Right ventricle myocardium inferior (tissue), 1 donor: ENCODE results near the gene NOP53. TPM values are rescaled to one million over a fixed set of nuclear protein-coding genes. Genes with fewer than 3 reads are reported as not detected.
"Not testable (repeated sequence)": the region's sequence is repeated elsewhere in the genome, so short reads cannot be mapped to it uniquely, and the experiment has no call there.

Experiments used
- ATAC-seq: fragments of 200-7000 bp; cut with Tn5 transposase; one replicate; pipeline ENCODE4 v1.9.1; 2020; ENCODE audit warnings: mild to moderate bottlenecking, moderate library complexity
- DNase-seq: peaks from one replicate; pipeline ENCODE4 v3.0.0; 2021; ENCODE audit errors: missing footprints
- intact Hi-C: fragments of 100-400 bp; cut with DNase I; formaldehyde crosslinking; loops from one replicate; pipeline ENCODE4 v1.11.0; 2022
- total RNA-seq: library from RNA; stranded (reverse); fragmentation: NEBNext Ultra II Directional; extraction: Animal tissue kit (Norgen Biotek cat#: 25700); gene quantifications from one replicate; pipeline ENCODE4 v1.2.1, GENCODE V29; 2021
- donor health status: DM: no; HTN: yes; CAD: no; lungs with severe emphysema.

NOP53 gene
- total RNA-seq, 1 donor from 2014 or later, result 172 TPM

DNA sequence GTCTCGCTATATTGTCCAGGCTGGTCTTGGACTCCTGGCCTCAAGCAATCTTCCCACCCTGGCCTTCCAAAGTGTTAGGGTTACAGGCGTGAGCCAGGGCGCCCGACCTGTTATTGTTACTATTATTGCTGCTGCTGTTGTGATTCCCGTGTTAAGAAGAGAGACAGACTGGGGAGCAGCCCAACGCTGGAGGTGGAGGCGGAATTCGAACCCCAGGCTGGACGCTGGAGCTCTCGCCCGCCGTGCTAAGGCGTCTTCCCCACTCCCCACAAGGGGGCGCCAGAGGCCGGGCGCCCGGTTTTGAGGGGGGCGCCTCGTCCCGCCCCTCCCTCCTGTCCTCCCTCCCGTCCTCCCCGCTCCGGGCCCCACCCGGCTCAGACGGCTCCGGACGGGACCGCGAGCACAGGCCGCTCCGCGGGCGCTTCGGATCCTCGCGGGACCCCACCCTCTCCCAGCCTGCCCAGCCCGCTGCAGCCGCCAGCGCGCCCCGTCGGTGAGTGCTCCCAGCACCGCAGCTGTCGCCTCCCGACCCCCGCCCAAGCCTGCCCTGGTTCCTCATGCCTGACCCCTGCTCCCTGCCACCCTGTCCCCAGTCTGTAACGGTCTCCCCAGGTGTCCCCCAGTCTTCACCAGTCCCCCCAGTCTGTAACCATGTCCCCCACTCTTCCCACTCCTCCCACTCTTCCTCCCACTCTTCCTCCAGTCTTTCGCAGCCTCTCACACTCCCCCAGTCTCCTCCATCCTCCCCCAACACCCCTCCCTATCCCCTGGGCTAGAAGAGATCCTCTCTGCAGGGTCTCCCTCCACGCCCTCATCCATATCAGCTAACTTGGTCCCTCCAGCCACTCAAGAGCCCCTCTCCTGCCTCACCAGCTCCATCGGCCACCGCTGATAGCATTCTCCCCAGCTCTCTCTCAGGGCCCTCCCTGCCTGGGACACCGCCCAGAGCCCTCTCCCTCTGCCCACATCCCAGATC, 32.0 kb upstream of the NOP53 start, which contains the start of gene EHD2:
EHD2 (plus strand) TSS at position 377 of the 976 bp plus-strand sequence. CDS start 3,191 bp downstream, outside the sequence.
- intact Hi-C loops, result loop anchor here (1.0 to 2.0 kb wide), 2 partner anchors 30 to 75 kb away; no protein-coding TSS in a partner anchor
- ATAC-seq, result peak; percentile 95

DNA sequence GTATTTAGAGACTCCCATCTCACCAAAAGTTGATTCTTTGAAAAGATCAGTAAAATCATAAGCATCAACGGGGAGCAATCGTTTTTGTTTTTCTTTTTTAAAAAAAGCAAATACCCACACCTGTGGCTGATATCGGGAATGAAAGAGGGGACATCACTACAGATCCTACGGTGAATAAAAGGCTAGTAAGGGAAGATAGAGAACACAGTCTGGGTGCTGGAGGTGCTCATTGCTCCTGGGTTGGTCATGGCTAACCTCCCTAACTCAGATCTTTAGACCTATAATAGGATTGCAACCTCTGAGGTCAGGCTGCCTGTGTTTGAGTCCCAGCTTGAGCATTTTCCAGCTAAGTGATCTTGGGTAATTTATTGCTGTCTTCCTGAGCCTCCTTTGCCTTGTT, 31.0 kb upstream of the NOP53 start:
- intact Hi-C loops, result no loop called here
- no peak for ATAC-seq

More for the DNA sequence above, 32.0 kb upstream of the NOP53 start, which contains the start of gene EHD2:
- DNase-seq, result peak; percentile 80

DNA sequence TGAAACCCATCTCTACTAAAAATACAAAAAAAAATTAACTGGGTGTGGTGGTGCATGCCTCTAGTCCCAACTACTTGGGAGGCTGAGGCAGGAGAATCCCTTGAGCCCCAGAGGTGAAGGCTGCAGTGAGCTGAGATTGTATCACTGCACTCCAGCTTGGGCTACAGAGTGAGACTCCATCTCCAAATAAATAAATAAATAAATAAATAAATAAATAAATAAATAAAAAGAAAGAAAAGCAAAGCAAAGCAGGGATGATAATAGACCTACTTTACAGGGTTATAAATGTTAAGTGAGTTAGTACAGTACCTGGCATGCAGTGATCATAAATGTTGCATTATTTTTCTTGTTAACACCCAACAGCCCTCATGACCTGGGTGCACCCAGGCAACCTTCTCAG, 30.5 kb upstream of the NOP53 start:
- ATAC-seq, result not testable (repeated sequence)

More for the DNA sequence above, 31.0 kb upstream of the NOP53 start:
- no peak for DNase-seq

DNA sequence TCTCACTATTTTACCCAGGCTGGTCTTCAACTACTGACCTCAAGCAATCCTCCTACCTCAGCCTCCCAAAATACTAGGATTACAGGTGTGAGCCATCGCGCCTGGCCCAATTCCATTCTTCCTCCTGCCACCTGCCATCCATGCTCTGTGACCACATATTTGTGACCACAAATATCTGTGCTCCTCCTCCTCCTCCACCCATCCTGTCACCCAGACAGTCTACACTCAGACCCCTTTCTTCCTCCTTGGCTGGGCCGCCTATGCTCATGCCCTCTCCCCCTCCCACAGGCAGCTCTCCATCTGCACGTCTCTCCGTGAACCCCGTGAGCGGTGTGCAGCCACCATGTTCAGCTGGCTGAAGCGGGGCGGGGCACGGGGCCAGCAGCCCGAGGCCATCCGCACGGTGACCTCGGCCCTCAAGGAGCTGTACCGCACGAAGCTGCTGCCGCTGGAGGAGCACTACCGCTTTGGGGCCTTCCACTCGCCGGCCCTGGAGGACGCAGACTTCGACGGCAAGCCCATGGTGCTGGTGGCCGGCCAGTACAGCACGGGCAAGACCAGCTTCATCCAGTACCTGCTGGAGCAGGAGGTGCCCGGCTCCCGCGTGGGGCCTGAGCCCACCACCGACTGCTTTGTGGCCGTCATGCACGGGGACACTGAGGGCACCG, 28.9 kb upstream of the NOP53 start:
- intact Hi-C loops, result no loop called here
- ATAC-seq (no peak), DNase-seq (no peak)

More for the DNA sequence above, 30.5 kb upstream of the NOP53 start:
- DNase-seq, intact Hi-C loops: not testable (repeated sequence)

DNA sequence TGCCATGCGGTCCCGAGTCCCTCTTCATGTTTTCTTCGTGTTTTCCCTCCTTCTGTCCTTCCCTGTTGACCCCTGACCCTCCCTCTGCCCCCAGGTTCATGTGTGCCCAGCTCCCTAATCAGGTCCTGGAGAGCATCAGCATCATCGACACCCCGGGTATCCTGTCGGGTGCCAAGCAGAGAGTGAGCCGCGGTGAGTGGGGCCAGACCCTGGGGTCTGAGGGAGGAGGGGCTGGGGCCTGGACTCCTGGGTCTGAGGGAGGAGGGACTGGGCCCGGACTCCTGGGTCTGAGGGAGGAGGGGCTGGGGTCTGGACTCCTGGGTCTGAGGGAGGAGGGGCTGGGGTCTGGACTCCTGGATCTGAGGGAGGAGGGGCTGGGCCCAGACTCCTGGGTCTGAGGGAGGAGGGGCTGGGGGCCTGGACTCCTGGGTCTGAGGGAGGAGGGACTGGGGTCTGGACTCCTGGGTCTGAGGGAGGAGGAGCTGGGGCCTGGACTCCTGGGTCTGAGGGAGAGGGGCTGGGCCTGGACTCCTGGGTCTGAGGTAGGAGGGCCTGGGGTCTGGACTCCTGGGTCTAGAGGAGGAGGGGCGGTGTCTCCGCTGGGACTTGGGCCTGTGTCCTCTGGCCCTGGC, 26.8 kb upstream of the NOP53 start:
- intact Hi-C loops, DNase-seq, ATAC-seq: not testable (repeated sequence)

DNA sequence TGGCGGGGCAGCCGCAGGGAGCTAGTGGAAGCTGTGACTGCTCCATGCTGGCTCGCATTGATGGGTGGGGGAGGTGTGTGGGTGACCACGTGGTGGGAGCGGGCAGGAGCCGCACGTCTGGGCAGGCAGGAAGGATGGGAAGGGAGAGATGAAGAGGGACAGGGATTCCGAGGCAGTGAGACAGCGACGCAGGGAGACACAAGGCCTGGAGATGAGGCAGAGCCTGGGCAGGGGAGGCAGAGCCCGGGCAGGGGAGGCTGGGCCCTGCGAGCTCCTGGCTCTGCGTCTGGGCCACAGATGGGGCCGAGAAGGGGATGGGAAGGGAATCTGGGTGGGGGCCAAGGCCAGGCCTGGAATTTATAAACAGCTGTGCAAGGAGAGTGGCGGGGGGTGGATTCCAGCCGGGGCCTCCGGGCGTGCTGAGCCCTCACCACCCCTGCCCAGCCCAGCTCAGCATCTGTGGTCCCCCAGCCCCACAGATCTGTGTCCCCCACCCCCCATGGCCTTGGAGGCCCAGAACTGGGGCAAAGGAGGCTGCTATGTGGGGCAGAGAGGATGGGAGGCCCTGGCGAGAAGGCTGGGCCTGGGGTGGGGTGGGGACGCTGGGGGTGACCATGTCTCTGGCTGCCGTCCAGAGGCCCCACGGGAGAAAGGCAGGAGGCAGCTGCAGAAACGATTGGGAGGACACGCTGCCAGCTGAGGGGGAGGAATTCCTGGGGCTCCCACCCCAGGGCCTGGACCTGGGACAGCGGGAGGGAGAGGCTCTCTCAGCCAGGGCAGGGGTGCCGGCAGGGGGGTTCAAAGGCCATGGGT, 26.1 kb upstream of the NOP53 start:
- ATAC-seq, result peak; percentile 84
- DNase-seq, result peak; percentile 91
- intact Hi-C loops, result no loop called here

DNA sequence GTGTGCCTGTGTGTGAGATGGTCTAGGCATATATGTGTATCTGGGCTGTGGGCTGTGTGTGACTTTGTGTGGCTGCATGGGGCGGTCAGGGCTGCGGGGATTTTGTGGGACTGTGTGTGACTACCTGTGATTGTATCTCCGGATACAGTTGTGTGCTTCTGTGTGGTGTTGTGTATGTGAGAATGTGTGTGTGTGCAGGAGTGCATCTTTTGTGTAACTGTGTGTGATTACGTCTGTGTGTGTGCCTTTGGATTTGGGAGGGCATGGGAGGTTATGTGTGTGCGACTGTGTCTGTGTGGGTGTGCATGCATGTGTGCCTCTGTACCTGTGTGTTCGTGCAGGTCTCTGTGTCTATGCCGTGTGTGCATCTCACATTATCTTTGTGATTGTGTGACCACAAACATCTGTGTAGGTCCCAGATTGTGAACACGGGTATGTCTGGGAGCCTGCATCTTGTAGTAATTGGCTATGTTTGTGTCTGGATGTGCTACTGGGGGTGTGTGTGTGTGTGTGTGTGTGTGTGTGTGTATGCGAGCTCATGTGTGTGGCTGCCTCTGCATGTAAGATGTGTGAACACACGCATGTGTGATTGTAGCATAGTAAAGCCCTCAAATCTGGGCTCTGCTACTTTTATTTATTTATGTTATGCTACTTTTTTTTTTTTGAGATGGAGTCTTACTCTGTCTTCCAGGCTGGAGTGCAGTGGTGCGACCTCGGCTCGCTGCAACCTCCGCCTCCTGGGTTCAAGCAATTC, 24.5 kb upstream of the NOP53 start:
- intact Hi-C loops, result no loop called here
- ATAC-seq, result no peak
- no peak for DNase-seq

DNA sequence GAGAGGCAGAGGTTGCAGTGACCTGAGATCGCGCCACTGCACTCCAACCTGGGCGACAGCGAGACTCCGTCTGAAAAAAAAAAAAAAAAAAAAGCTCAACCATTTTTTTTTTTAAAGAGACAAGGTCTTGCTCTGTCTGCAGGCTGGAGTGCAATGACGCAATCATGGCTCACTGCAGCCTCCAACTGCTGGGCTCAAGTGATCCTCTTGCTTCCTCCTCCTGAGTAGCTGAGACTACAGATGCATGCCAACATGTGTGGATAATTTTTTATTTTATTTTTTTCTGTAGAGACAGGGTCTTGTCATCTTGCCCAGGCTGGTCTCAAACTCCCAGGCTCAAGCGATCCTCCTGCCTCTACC, 21.8 kb upstream of the NOP53 start:
- DNase-seq (no peak), ATAC-seq (peak; percentile 45)
- intact Hi-C loops, result no loop called here

DNA sequence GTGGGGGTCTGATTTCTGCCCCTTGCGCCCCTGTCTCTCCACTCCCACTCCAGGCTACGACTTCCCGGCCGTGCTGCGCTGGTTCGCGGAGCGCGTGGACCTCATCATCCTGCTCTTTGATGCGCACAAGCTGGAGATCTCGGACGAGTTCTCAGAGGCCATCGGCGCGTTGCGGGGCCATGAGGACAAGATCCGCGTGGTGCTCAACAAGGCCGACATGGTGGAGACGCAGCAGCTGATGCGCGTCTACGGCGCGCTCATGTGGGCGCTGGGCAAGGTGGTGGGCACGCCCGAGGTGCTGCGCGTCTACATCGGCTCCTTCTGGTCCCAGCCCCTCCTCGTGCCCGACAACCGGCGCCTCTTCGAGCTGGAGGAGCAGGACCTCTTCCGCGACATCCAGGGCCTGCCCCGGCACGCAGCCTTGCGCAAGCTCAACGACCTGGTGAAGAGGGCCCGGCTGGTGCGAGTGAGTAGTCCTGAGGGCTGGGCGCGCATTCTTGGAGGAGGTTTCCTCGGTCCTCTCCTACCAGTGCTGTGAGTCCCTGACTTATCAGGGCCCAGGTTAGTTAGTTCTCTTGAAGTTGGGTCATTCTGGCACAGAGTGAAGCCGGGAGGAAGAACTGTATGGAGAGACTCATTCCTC, 19.5 kb upstream of the NOP53 start:
- intact Hi-C loops, result no loop called here
- no peak for DNase-seq
- no peak for ATAC-seq

DNA sequence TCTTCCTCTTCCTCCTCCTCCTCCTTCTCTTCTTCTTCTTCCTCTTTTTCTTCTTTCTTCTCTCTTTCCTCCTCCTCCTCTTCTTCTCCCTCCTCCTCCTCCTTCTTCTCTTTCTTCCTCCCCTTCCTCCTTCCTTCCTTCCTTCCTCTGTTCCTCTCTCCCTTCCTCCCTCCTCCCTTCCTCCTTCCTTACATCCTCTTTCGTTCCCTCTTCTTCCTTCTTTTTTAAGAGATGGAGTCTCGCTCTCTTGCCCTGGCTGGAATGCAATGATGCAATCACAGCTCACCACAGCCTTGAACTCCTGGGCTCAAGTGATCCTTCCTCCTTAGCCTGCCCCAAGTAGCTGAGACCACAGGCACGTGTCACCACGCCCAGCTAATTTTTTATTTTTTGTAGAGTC, 18.9 kb upstream of the NOP53 start:
- ATAC-seq, result no peak
- DNase-seq, result no peak
- intact Hi-C loops, result no loop called here

DNA sequence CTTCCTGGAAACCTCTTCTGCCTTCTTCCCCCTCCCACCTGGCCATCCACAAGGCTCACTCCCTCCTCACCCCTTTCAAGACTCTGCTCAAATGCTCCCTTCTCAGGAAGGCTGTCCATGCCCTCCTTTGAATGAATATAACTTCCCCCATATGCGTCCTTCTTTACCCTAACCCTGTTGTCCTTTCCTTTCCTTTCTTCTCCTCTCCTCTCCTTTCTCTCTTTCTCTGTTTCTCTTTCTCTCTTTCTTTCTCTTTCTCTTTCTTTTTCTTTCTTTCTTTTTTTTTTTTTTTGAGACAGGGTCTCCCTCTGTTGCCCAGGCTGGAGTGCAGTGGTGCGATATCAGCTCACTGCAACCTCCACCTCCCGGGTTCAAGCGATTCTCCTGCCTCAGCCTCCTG, 17.1 kb upstream of the NOP53 start:
- intact Hi-C loops, DNase-seq, ATAC-seq: not testable (repeated sequence)

DNA sequence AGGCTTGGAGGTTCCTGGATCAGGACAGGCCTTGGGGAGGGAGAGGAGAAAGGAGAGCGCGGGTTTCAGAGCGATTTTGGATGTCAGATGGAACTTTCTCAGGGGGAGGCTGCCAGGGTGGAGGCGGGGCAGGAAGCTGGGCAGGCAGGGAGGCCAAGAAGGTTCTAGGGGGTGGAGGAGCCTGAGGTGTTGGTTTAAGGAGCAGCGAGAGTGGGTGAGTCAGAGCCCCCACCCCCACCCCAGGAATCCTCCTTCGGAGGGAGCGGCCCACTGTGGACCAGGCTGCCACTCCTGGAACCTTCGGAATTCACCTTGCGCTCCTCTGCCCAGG, 15.9 kb upstream of the NOP53 start:
- DNase-seq, result no peak
- intact Hi-C loops, result no loop called here
- peak; percentile 65 for ATAC-seq

DNA sequence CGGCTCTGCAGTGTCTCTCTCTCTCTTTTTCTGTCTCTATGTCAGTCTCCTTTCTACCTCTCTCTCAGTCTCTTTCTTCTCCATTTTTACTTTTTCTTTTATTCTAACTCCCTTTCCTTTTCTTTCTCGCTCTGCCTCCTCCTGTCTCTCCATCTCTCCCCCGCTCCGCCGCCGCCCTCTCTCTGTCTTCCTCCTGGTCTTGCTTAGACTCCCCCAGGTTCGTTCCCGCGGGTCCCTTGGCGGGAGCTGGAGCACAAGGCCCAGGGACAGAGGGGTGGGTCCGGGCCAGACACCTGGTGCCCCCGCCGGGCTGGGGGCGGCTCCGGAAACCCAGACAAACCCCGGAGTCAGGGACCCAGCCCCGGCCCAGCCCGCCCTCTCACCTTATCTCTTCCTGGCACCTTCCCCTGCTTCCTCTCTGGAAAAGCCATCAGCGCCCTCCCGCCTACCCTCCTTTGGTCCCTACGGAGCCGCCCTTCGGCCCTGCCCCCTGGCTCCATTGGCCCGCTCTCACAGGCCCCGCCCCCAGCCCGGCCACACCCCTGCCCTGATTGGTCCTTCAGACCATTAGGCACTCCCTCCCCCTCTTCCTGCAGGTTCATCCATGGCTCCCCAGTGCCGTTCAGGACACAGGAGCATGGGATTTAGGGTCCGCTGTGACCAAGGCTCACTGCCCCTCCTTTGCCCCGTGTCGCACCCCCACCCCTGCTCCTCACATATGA, 15.4 kb upstream of the NOP53 start:
- intact Hi-C loops, result loop anchor here (1.0 kb wide), 1 partner anchor 13 kb away; no protein-coding TSS in a partner anchor
- peak; percentile 73 for ATAC-seq

DNA sequence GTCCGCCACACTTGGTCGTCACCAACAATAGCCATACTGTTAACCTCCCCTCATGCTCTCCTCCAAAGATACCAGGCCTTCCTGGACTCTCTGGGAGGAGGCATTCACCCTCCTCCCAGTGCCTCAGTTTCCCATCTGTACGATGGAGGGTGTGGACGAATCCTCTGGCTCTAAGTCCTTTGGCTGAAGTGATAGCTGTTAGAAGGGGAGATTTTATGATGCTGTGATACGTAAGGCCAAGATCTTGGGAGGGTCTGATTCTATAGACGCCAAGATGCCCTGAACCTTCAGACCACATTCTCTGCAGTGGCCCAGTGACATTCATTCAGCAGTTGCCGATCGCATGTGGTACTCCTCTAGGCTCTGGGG, 14.8 kb upstream of the NOP53 start:
- DNase-seq (no peak), ATAC-seq (no peak)
- intact Hi-C loops, result loop anchor here (1.0 kb wide), 1 partner anchor 13 kb away; no protein-coding TSS in a partner anchor

More for the DNA sequence above, 15.4 kb upstream of the NOP53 start:
- DNase-seq, result peak; percentile 84

DNA sequence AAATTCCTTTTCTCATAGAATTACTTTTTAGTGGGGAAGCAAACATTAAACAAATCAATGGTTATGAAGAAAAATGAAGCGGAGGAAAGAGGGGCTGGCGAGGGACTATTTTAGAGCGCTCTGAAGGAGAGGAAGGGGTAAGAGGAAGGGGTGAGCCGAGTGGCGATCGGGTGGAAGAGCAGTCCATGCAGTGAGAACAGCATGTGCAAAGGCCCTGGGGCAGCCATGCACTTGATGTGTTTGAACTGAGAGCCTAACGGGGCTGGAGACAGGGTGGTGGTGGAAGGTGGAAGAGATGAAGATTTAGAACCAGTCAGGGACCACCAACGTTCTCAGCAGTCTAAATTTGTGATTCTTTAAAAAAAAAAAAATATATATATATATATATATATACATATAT, 14.4 kb upstream of the NOP53 start:
- no peak for ATAC-seq
- intact Hi-C loops, result loop anchor here (1.0 kb wide), 1 partner anchor 12 kb away; no protein-coding TSS in a partner anchor
- DNase-seq, result no peak

DNA sequence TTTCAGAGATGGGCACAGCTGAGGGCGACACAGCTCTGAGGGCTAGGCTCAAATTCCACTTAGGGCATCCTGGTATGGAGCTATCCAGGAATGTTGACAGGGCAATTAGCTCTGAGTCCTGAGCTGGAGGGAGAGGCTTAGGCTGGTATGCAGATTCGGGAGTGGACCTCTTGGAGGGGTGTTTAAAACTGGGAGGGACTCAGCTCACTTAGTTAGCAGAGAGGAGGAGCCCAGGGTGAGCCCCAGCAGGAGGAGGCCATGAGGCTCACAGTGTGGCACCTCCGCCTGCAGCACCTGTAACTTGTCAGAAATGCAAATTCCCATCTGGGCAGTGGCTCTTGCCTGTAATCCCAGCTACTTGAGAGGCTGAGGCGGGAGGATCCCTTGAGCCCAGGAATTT, 10.2 kb upstream of the NOP53 start:
- intact Hi-C loops, result no loop called here
- no peak for ATAC-seq
- DNase-seq, result no peak
